GM10266 (cell line): ENCODE data around the gene DRAM2.
A peak's percentile ranks its signal among the peaks of the same experiment; 100 is the strongest.

Source experiments
- DNase-seq: peaks from one replicate; pipeline ENCODE4 v3.0.0; 2012; ENCODE audit errors: extremely low spot score
- CTCF ChIP-seq: IDR thresholded peaks from 2 replicates; pipeline ENCODE4 v1.5.1; 2012; ENCODE audit warnings: mild to moderate bottlenecking, low read depth; ENCODE audit not compliant: control insufficient read depth, insufficient read depth; ENCODE audit errors: missing control alignments

The DRAM2 gene

GRCh38 chr1:111139956-111140679 lies at the start of gene DRAM2, which contains the start of gene CEPT1:
DRAM2 (minus strand) TSS chr1:111140093; CDS start chr1:111131554, 8,539 bp downstream.
CEPT1 (plus strand) TSS chr1:111140223; CDS start chr1:111147715, 7,492 bp downstream.
- peak; percentile 88 for DNase-seq
- no peak for TF ChIP-seq CTCF

- DNase-seq, result no peak
- no peak for TF ChIP-seq CTCF
These were observed 44.8 kb upstream of the DRAM2 start for GRCh38 chr1:111184663-111185062.

- no peak for DNase-seq
- no peak for TF ChIP-seq CTCF
These were observed 43.6 kb upstream of the DRAM2 start for GRCh38 chr1:111183308-111184069.

GRCh38 chr1:111182052-111182451 lies 42.2 kb upstream of the DRAM2 start:
- no peak for DNase-seq
- no peak for TF ChIP-seq CTCF

GRCh38 chr1:111179968-111180533 lies 40.2 kb upstream of the DRAM2 start:
- no peak for TF ChIP-seq CTCF
- DNase-seq, result no peak

- no peak for DNase-seq
- no peak for TF ChIP-seq CTCF
These were observed 36.8 kb upstream of the DRAM2 start for GRCh38 chr1:111176678-111177077.
